A549 (cell line): ENCODE data around the gene KLK2. TPM values are rescaled to one million over a fixed set of nuclear protein-coding genes. Genes with fewer than 3 reads are reported as not detected.
"Not testable (repeated sequence)": the region's sequence is repeated elsewhere in the genome, so short reads cannot be mapped to it uniquely, and the experiment has no call there.

Experiments
- ATAC-seq, 2 experiments: fragments of 200-7000 bp in 1 of 2; fragments of >200 bp in 1 of 2; cut with Nextera tagmentation in 1 of 2; cut with Tn5 transposase in 1 of 2; 3 replicates each; pipeline versions ENCODE4 v1.8.0 to v1.9.1; 2018 to 2020; ENCODE audit warnings: mild to moderate bottlenecking in 1 of 2, moderate library complexity in 1 of 2
- CTCF ChIA-PET: fragments of 300-600 bp; sonication (Branson Sonifier 250); formaldehyde crosslinking; extraction: SDS; loops from one replicate; lab custom pipeline; 2021; ENCODE audit warnings: antibody characterized with exemption, inconsistent platforms; lab: Yijun Ruan, JAX
- POLR2A ChIA-PET: fragments of 350-600 bp; formaldehyde crosslinking; extraction: SDS; loops from one replicate; lab custom pipeline; 2021; ENCODE audit warnings: antibody characterized with exemption, inconsistent platforms; lab: Yijun Ruan, JAX
- DNase-seq, 2 experiments: peaks; one replicate each; pipeline versions ENCODE4 v3.0.0 to v3.0.0-alpha.2; 2011 to 2016; ENCODE audit warnings: low read depth in 1 of 2, low spot score in 1 of 2
- FAIRE-seq: peaks from 2 replicates; lab custom pipeline; 2011; peaks lifted over from hg19 to GRCh38; lab: Jason Lieb, UNC
- H3K27ac ChIP-seq, 2 experiments: fragments of >200 bp; sonication (Bioruptor Twin); formaldehyde crosslinking; 3 replicates each; pipeline ENCODE4 v1.5.1; 2016 to 2017
- H3K4me1 ChIP-seq: fragments of >200 bp; sonication (Bioruptor Twin); formaldehyde crosslinking; 3 replicates; pipeline ENCODE4 v1.6.1; 2016
- H3K4me2 ChIP-seq: fragments of >200 bp; sonication (Bioruptor Twin); formaldehyde crosslinking; 3 replicates; pipeline ENCODE4 v1.6.1; 2016
- H3K4me3 ChIP-seq: fragments of >200 bp; sonication (Bioruptor Twin); formaldehyde crosslinking; 3 replicates; pipeline ENCODE4 v1.5.1; 2016
- H3K9me3 ChIP-seq: fragments of >200 bp; sonication (Bioruptor Twin); formaldehyde crosslinking; 3 replicates; pipeline ENCODE4 v1.6.1; 2016
- BHLHE40 ChIP-seq: IDR thresholded peaks from 2 replicates; pipeline ENCODE4 v1.6.1; 2012; ENCODE audit warnings: low read depth, low read length, inconsistent platforms
- CBX2 ChIP-seq: fragments of 200-600 bp; sonication (generic); IDR thresholded peaks from 2 replicates; pipeline ENCODE4 v1.6.1; 2016; ENCODE audit warnings: low read depth, mild to moderate bottlenecking, borderline replicate concordance
- CHD4 ChIP-seq: fragments of 200-600 bp; sonication (generic); IDR thresholded peaks from 2 replicates; pipeline ENCODE4 v1.6.1; 2016; ENCODE audit warnings: antibody characterized with exemption, mild to moderate bottlenecking, borderline replicate concordance
- ELK1 ChIP-seq: fragments of 150-350 bp; IDR thresholded peaks from 2 replicates; pipeline ENCODE4 v1.6.1; 2014; ENCODE audit warnings: low read depth, mild to moderate bottlenecking, low read length
- EP300 ChIP-seq, 2 experiments: fragments of >200 bp; sonication (Bioruptor Twin); formaldehyde crosslinking; IDR thresholded peaks; 2 replicates in 1 of 2; 3 replicates in 1 of 2; pipeline ENCODE4 v1.6.1; 2016 to 2017
- FOSL2 ChIP-seq, 2 experiments: fragments of 450-650 bp in 1 of 2; fragments of >200 bp in 1 of 2; sonication (Bioruptor Twin) in 1 of 2; formaldehyde crosslinking; IDR thresholded peaks; 2 replicates each; pipeline versions ENCODE4 v1.5.0 to v1.6.1; 2016 to 2020; ENCODE audit warnings: mild to moderate bottlenecking in 1 of 2, moderate library complexity in 1 of 2
- FOXS1 ChIP-seq: fragments of 250-450 bp; sonication (Bioruptor Pico); IDR thresholded peaks from 2 replicates; pipeline ENCODE4 v1.5.0; 2020; ENCODE audit warnings: mild to moderate bottlenecking, moderate library complexity
- HES2 ChIP-seq: fragments of >200 bp; sonication (Bioruptor Twin); formaldehyde crosslinking; IDR thresholded peaks from 2 replicates; pipeline ENCODE4 v1.6.1; 2016
- HMGXB4 ChIP-seq: fragments of 250-450 bp; sonication (Bioruptor Pico); IDR thresholded peaks from 2 replicates; pipeline ENCODE4 v1.5.0; 2021; ENCODE audit warnings: mild to moderate bottlenecking, moderate library complexity, borderline replicate concordance
- KDM1A ChIP-seq: fragments of 200-600 bp; sonication (generic); IDR thresholded peaks from 2 replicates; pipeline ENCODE4 v1.6.1; 2016; ENCODE audit warnings: low read depth, mild to moderate bottlenecking
- KDM5A ChIP-seq: fragments of 200-600 bp; sonication (generic); IDR thresholded peaks from 2 replicates; pipeline ENCODE4 v1.6.1; 2016; ENCODE audit warnings: antibody characterized with exemption, mild to moderate bottlenecking
- MAFK ChIP-seq: fragments of 450-650 bp; IDR thresholded peaks from 2 replicates; pipeline ENCODE4 v1.6.1; 2014; ENCODE audit not compliant: partially characterized antibody
- MAX ChIP-seq: IDR thresholded peaks from 2 replicates; pipeline ENCODE4 v1.6.1; 2012
- MYC ChIP-seq: IDR thresholded peaks from 2 replicates; pipeline ENCODE4 v1.6.1; 2012; ENCODE audit warnings: mild to moderate bottlenecking, inconsistent platforms, low read length, improper control_type of control experiment, borderline replicate concordance
- PBX3 ChIP-seq: IDR thresholded peaks from 2 replicates; pipeline ENCODE4 v1.6.1; 2012
- PHF8 ChIP-seq: fragments of 200-600 bp; sonication (generic); IDR thresholded peaks from 2 replicates; pipeline ENCODE4 v1.6.1; 2016; ENCODE audit warnings: low read depth, mild to moderate bottlenecking, antibody characterized with exemption, moderate library complexity, borderline replicate concordance
- RFX5 ChIP-seq: fragments of 450-650 bp; IDR thresholded peaks from 2 replicates; pipeline ENCODE4 v1.7.1; 2014; ENCODE audit warnings: antibody characterized with exemption, mild to moderate bottlenecking, moderate library complexity
- SMC3 ChIP-seq: fragments of >200 bp; sonication (Bioruptor Twin); formaldehyde crosslinking; IDR thresholded peaks from 3 replicates; pipeline ENCODE4 v1.6.1; 2018; ENCODE audit warnings: inconsistent platforms
- SREBF2 ChIP-seq: fragments of 450-650 bp; IDR thresholded peaks from 2 replicates; pipeline ENCODE4 v1.6.1; 2014; ENCODE audit warnings: mild to moderate bottlenecking, moderate library complexity
- ZNF302 ChIP-seq: fragments of 250-450 bp; sonication (Bioruptor Pico); IDR thresholded peaks from 2 replicates; pipeline ENCODE4 v1.9.0; 2021; ENCODE audit warnings: inconsistent platforms, mild to moderate bottlenecking, moderate library complexity
- WGBS: methylation state at CpG from one replicate; pipeline ENCODE4 v1.1.6; 2017; ENCODE audit errors: missing lambda C conversion rate; 5-methylcytosine and 5-hydroxymethylcytosine counted together
- polyA plus RNA-seq, 4 experiments: library from polyadenylated mRNA; depleted of rRNA in 3 of 4; stranded (reverse); fragments of >200 nt; fragmentation: RNase III in 1 of 4; extraction: RNeasy Plus Mini Kit Qiagen cat#74134 plus additional on column Dnase treatment in 1 of 4; gene quantifications; 2 replicates in 3 of 4; 3 replicates in 1 of 4; pipeline ENCODE4 v1.2.3, GENCODE V29; 2011 to 2017

Gene KLK2
- polyA plus RNA-seq, 2 of the 4 experiments (the other 2 are of a cell fraction), result 0.21 to 0.49 TPM

DNA sequence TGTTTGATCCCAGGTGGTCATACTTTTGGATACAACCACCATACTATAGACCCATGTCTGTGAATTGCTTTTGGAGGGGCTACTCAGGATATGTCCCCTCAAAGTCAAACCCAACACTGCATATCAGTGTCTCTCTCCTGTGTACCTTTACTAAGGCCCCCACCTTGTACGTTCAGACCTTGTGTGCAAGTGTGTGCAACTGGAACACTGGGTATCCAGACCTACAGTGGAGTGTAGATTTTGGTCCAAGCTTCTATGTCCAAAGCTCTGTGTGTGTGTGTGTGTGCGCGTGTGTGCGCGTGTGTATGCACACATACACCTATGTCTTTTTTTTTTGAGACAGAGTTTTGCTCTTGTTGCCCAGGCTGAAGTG lies 18.0 kb downstream of the KLK2 start:
- H3K4me1 ChIP-seq, result peaks cover 9% of the 10 kb centered on the region; the same call in 2 of the 3 replicates
- H3K9me3 ChIP-seq, result peaks cover 3% of the 10 kb centered on the region; the same call in 1 of the 3 replicates
- DNase-seq (no peak), ATAC-seq (no peak)
- no peak overlapping the region for H3K4me2 ChIP-seq
- 66% methylated on average over 5 of the region's 5 CpGs for WGBS
- CTCF ChIA-PET, result interaction anchor here (0.6 to 3.5 kb wide), 7 partner anchors 8 to 38 kb away, joined by 3 to 17 read pairs (median 9); no protein-coding TSS in a partner anchor
- peak overlapping the region in 1 of 2 experiments; percentile 38; a peak in 1 of 6 replicates for H3K27ac ChIP-seq
- TF ChIP-seq SREBF2 (no peak), CHD4 (no peak), KDM1A (no peak), MAFK (no peak), PHF8 (no peak), RFX5 (no peak), ELK1 (no peak), SMC3 (no peak), HMGXB4 (CRISPR knock-in tag) (no peak), MAX (no peak), CBX2 (no peak), BHLHE40 (no peak)
- TF ChIP-seq, all 56 proteins: peak for 0
- no peak overlapping the region for H3K4me3 ChIP-seq
- POLR2A ChIA-PET, result interaction anchor here (1.2 kb wide), 1 partner anchor 86 kb away, joined by 4 read pairs; no protein-coding TSS in a partner anchor
- FAIRE-seq, result no peak

DNA sequence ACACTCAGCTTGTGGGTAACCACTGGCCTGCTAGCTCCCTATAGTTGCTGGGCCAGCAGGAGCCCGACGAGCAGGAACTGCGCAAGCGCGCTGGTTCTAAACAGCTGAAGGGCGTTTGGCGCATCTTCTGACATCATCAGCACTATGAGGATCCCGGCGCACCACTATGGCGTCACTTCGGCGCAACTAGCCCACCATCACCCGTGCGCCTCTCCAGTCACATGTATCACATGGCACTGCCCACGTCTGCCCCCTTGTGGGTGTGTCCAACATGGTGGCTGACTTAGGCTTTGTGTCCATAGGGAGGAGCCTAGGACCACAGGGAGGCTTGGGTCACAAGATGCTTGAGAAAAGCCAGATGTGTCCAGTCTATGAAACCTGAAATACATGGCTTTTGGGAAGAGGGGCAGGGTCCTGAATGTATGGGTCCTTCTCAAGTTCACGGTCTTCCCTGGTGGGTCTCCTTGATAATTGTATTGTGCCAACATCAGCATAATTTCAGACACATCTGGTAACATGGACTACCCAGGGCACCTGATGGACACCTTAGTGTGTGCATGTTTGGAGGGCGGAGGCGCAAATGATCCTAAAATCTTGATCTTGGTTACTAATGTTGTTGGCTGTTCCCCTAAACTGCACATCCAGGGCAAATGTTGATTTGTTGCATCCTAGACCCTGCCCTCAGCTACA lies 20.0 kb downstream of the KLK2 start:
- Histone ChIP-seq H3K27ac (no peak overlapping the region), H3K4me3 (no peak overlapping the region), H3K9me3 (peaks cover 3% of the 10 kb centered on the region; the same call in 1 of the 3 replicates), H3K4me1 (peaks cover 16% of the 10 kb centered on the region; the same call in 2 of the 3 replicates), H3K4me2 (no peak overlapping the region)
- WGBS, result 89% methylated on average over 18 of the region's 18 CpGs
- ChIA-PET CTCF (interaction anchor here (0.6 to 3.5 kb wide), 9 partner anchors 11 to 483 kb away, joined by 3 to 17 read pairs (median 3); no protein-coding TSS in a partner anchor), POLR2A (no interaction called here)
- TF ChIP-seq ZNF302 (no peak), FOXS1 (CRISPR knock-in tag) (no peak), MYC (no peak), KDM5A (no peak), MAFK (peak; percentile 92), SREBF2 (no peak), BHLHE40 (no peak)
- DNase-seq (peak in 1 of 2 experiments; percentile 62), ATAC-seq (peak in 1 of 2 experiments; percentile 34; a peak in 2 of 6 replicates), FAIRE-seq (no peak)

- peaks cover 16% of the 10 kb centered on the region; the same call in 2 of the 3 replicates for H3K4me1 ChIP-seq
- POLR2A ChIA-PET, result no interaction called here
- TF ChIP-seq HES2 (no peak), EP300 (IDR thresholded peaks at IDR 0.05) (no peak), KDM5A (no peak), PBX3 (no peak), FOSL2 (IDR thresholded peaks at IDR 0.05) (no peak), FOSL2 (CRISPR knock-in tag; IDR thresholded peaks at IDR 0.05) (no peak)
- TF ChIP-seq, all 56 proteins: peak for 0
- no peak overlapping the region for H3K4me3 ChIP-seq
- CTCF ChIA-PET, result interaction anchor here (0.8 to 3.5 kb wide), 6 partner anchors 11 to 111 kb away, joined by 3 to 17 read pairs (median 6); no protein-coding TSS in a partner anchor
- 29% methylated on average over 10 of the region's 10 CpGs for WGBS
- DNase-seq (no peak), FAIRE-seq (no peak), ATAC-seq (no peak)
- no peak overlapping the region for H3K27ac ChIP-seq
- no peak overlapping the region for H3K4me2 ChIP-seq
- H3K9me3 ChIP-seq, result peaks cover 3% of the 10 kb centered on the region; the same call in 1 of the 3 replicates
These were observed 21.5 kb downstream of the KLK2 start for GRCh38 chr19:50894478-50895356.

- H3K4me3 ChIP-seq, H3K27ac ChIP-seq, H3K9me3 ChIP-seq, POLR2A ChIA-PET, DNase-seq, ATAC-seq, H3K4me1 ChIP-seq, H3K4me2 ChIP-seq, FAIRE-seq: not testable (repeated sequence)
- WGBS, result 68% methylated on average over 9 of the region's 9 CpGs
- CTCF ChIA-PET, result interaction anchor here (0.7 to 1.9 kb wide), 4 partner anchors 9 to 47 kb away, joined by 3 to 8 read pairs (median 4); no protein-coding TSS in a partner anchor
These were observed 22.9 kb downstream of the KLK2 start for GRCh38 chr19:50896089-50896590.
